Measurements from ENCODE around the gene NAV2. TPM values are rescaled to one million over a fixed set of nuclear protein-coding genes. Genes with fewer than 3 reads are reported as not detected.

Gene NAV2
- total and polyA plus RNA-seq, 2 experiments from 2014 or later: 26.0 to 45.0 TPM

- TF ChIP-seq ZNF462 (CRISPR knock-in tag; IDR thresholded peaks at IDR 0.05) (no peak), ZNF114 (CRISPR knock-in tag; IDR thresholded peaks at IDR 0.05) (no peak), REST (IDR thresholded peaks at IDR 0.05; ENCODE audit: unreplicated experiment) (no peak), JUNB (IDR thresholded peaks at IDR 0.05; ENCODE audit: unreplicated experiment) (no peak), ZNF331 (CRISPR knock-in tag; IDR thresholded peaks at IDR 0.05; ENCODE audit: low read depth) (no peak), STAT1 (IDR thresholded peaks at IDR 0.05; ENCODE audit: unreplicated experiment) (no peak), EZH2phosphoT487 (IDR thresholded peaks at IDR 0.05; ENCODE audit: unreplicated experiment) (no peak), NANOG (IDR thresholded peaks at IDR 0.05; ENCODE audit: borderline replicate concordance) (no peak)
These were observed 262.2 kb downstream of the NAV2 start (continued) for GRCh38 chr11:19974886-19975285.

Measured in GM23338 (cell line).